Colonic mucosa (tissue), 4 donors: Measurements from ENCODE around the gene FAM216B. TPM values are rescaled to one million over a fixed set of nuclear protein-coding genes. Genes with fewer than 3 reads are reported as not detected.

Experiments
- DNase-seq: peaks from one replicate; pipeline ENCODE4 v3.0.0-alpha.2; 2020
- H3K27ac ChIP-seq: fragments of 200-600 bp; one replicate; pipeline ENCODE4 v1.8.0; 2021
- H3K27me3 ChIP-seq: fragments of 200-600 bp; one replicate; pipeline ENCODE4 v1.8.0; 2021
- H3K36me3 ChIP-seq: fragments of 200-600 bp; one replicate; pipeline ENCODE4 v1.8.0; 2021
- H3K4me1 ChIP-seq: fragments of 200-600 bp; one replicate; pipeline ENCODE4 v1.8.0; 2021; ENCODE audit warnings: mild to moderate bottlenecking
- H3K4me3 ChIP-seq: fragments of 200-600 bp; one replicate; pipeline ENCODE4 v1.8.0; 2021
- H3K9ac ChIP-seq, 2 donors: one replicate each; pipeline ENCODE4 v1.7.0; 2013; ENCODE audit warnings: control low read depth in 2 of 2, low read depth in 2 of 2, low read length in 2 of 2
- H3K9me3 ChIP-seq: fragments of 200-600 bp; one replicate; pipeline ENCODE4 v1.8.0; 2021
- CTCF ChIP-seq: fragments of 200-600 bp; IDR thresholded peaks from one replicate; pipeline ENCODE4 v1.8.0; 2022; ENCODE audit warnings: antibody characterized with exemption, mild to moderate bottlenecking
- intact Hi-C: fragments of 100-400 bp; cut with DNase I; formaldehyde crosslinking; loops from one replicate; pipeline ENCODE4 v1.14.1; 2022
- total RNA-seq, 2 donors: library from RNA; stranded (reverse); fragmentation: NEBNext Ultra II Directional in 1 of 2; extraction: Animal tissue kit (Norgen Biotek cat#: 25700) in 1 of 2; gene quantifications; one replicate each; pipeline ENCODE4 v1.2.1, GENCODE V29; 2021
- donor health status: healthy.
- donor health status: DM: no; HTN: no; CAD: no.
- donor health status: DM: no; HTN: no; CAD: no.

Gene FAM216B
- total RNA-seq, 2 donors from 2014 or later, result 0.08 TPM; not detected in 1

GRCh38 chr13:42794577-42795275 lies 13.3 kb downstream of the FAM216B start:
- Histone ChIP-seq H3K27me3 (no peaks in the 10 kb centered on the region), H3K36me3 (no peaks in the 10 kb centered on the region), H3K9ac (no peak overlapping the region), H3K4me3 (no peak overlapping the region), H3K4me1 (no peaks in the 10 kb centered on the region), H3K27ac (no peak overlapping the region), H3K9me3 (no peaks in the 10 kb centered on the region)
- no peak for TF ChIP-seq CTCF
- DNase-seq, result no peak
- intact Hi-C loops, result no loop called here

GRCh38 chr13:42795666-42796065 lies 14.3 kb downstream of the FAM216B start:
- no peak for DNase-seq
- H3K27me3 ChIP-seq, result no peaks in the 10 kb centered on the region
- H3K9me3 ChIP-seq, result no peaks in the 10 kb centered on the region
- no peak overlapping the region for H3K9ac ChIP-seq
- H3K27ac ChIP-seq, result no peak overlapping the region
- TF ChIP-seq CTCF, result no peak
- H3K36me3 ChIP-seq, result no peaks in the 10 kb centered on the region
- no peak overlapping the region for H3K4me3 ChIP-seq
- intact Hi-C loops, result no loop called here
- no peaks in the 10 kb centered on the region for H3K4me1 ChIP-seq

GRCh38 chr13:42796747-42797356 lies 15.5 kb downstream of the FAM216B start:
- no peak for DNase-seq
- Histone ChIP-seq H3K27ac (no peak overlapping the region), H3K9ac (no peak overlapping the region), H3K36me3 (no peaks in the 10 kb centered on the region), H3K27me3 (no peaks in the 10 kb centered on the region), H3K9me3 (no peaks in the 10 kb centered on the region), H3K4me3 (no peak overlapping the region), H3K4me1 (no peaks in the 10 kb centered on the region)
- TF ChIP-seq CTCF, result no peak
- intact Hi-C loops, result no loop called here

GRCh38 chr13:42798118-42798517 lies 16.7 kb downstream of the FAM216B start:
- no peak for TF ChIP-seq CTCF
- no peak overlapping the region for H3K9ac ChIP-seq
- no peaks in the 10 kb centered on the region for H3K27me3 ChIP-seq
- no peaks in the 10 kb centered on the region for H3K9me3 ChIP-seq
- no peaks in the 10 kb centered on the region for H3K4me1 ChIP-seq
- DNase-seq, result no peak
- H3K36me3 ChIP-seq, result no peaks in the 10 kb centered on the region
- H3K4me3 ChIP-seq, result no peak overlapping the region
- intact Hi-C loops, result no loop called here
- no peak overlapping the region for H3K27ac ChIP-seq

- no peak overlapping the region for H3K27ac ChIP-seq
- intact Hi-C loops, result no loop called here
- no peaks in the 10 kb centered on the region for H3K27me3 ChIP-seq
- no peaks in the 10 kb centered on the region for H3K4me1 ChIP-seq
- no peak overlapping the region for H3K9ac ChIP-seq
- no peaks in the 10 kb centered on the region for H3K9me3 ChIP-seq
- TF ChIP-seq CTCF, result no peak
- H3K4me3 ChIP-seq, result no peak overlapping the region
- no peaks in the 10 kb centered on the region for H3K36me3 ChIP-seq
- DNase-seq, result no peak
These were observed 18.8 kb downstream of the FAM216B start for GRCh38 chr13:42800109-42800643.
